Duodenal mucosa (tissue), 2 donors: ENCODE results near the gene CFAP46.

Experiments
- H3K27ac ChIP-seq: one replicate; pipeline ENCODE4 v1.7.0; 2013; ENCODE audit warnings: low read depth, low read length
- H3K27me3 ChIP-seq, 2 donors: one replicate each; pipeline ENCODE4 v1.7.0; 2013; ENCODE audit warnings: low read length in 2 of 2, control low read depth in 1 of 2; ENCODE audit not compliant: insufficient read depth in 2 of 2, control insufficient read depth in 1 of 2
- H3K36me3 ChIP-seq, 2 donors: one replicate each; pipeline ENCODE4 v1.7.0; 2013; ENCODE audit warnings: low read length in 2 of 2, control low read depth in 1 of 2; ENCODE audit not compliant: insufficient read depth in 2 of 2, control insufficient read depth in 1 of 2
- H3K4me1 ChIP-seq, 2 donors: one replicate each; pipeline ENCODE4 v1.7.0; 2013; ENCODE audit warnings: low read length in 2 of 2, control low read depth in 1 of 2; ENCODE audit not compliant: insufficient read depth in 2 of 2, control insufficient read depth in 1 of 2
- H3K4me3 ChIP-seq, 2 donors: one replicate each; pipeline ENCODE4 v1.7.0; 2013; ENCODE audit warnings: low read length in 2 of 2, low read depth in 1 of 2
- H3K9ac ChIP-seq, 2 donors: one replicate each; pipeline ENCODE4 v1.7.0; 2013; ENCODE audit warnings: low read length in 2 of 2, low read depth in 1 of 2
- H3K9me3 ChIP-seq, 2 donors: one replicate each; pipeline ENCODE4 v1.7.0; 2013; ENCODE audit warnings: low read length in 2 of 2, control low read depth in 1 of 2; ENCODE audit not compliant: control insufficient read depth in 1 of 2

CFAP46 gene

GRCh38 chr10:132912713-132913558 is 29.4 kb downstream of the CFAP46 start:
- H3K9me3 ChIP-seq, result no peaks in the 10 kb centered on the region
- no peaks in the 10 kb centered on the region for H3K36me3 ChIP-seq
- H3K4me3 ChIP-seq, result no peak overlapping the region
- no peak overlapping the region for H3K9ac ChIP-seq
- H3K4me1 ChIP-seq, result no peaks in the 10 kb centered on the region
- H3K27me3 ChIP-seq, result no peaks in the 10 kb centered on the region
- no peak overlapping the region for H3K27ac ChIP-seq

- Histone ChIP-seq H3K27me3 (no peaks in the 10 kb centered on the region), H3K27ac (no peak overlapping the region), H3K4me3 (no peak overlapping the region), H3K4me1 (no peaks in the 10 kb centered on the region), H3K9ac (no peak overlapping the region), H3K36me3 (no peaks in the 10 kb centered on the region), H3K9me3 (no peaks in the 10 kb centered on the region)
These were observed 30.1 kb downstream of the CFAP46 start for GRCh38 chr10:132912225-132912712.

GRCh38 chr10:132911786-132912097 is 30.6 kb downstream of the CFAP46 start:
- Histone ChIP-seq H3K9me3 (no peaks in the 10 kb centered on the region), H3K4me1 (no peaks in the 10 kb centered on the region), H3K27ac (no peak overlapping the region), H3K27me3 (no peaks in the 10 kb centered on the region), H3K4me3 (no peak overlapping the region), H3K36me3 (no peaks in the 10 kb centered on the region), H3K9ac (no peak overlapping the region)

GRCh38 chr10:132910901-132911785 is 31.2 kb downstream of the CFAP46 start:
- Histone ChIP-seq H3K9ac (no peak overlapping the region), H3K4me1 (no peaks in the 10 kb centered on the region), H3K9me3 (no peaks in the 10 kb centered on the region), H3K4me3 (no peak overlapping the region), H3K27me3 (no peaks in the 10 kb centered on the region), H3K27ac (no peak overlapping the region), H3K36me3 (no peaks in the 10 kb centered on the region)

GRCh38 chr10:132910186-132910880 is 32.0 kb downstream of the CFAP46 start:
- no peaks in the 10 kb centered on the region for H3K36me3 ChIP-seq
- H3K4me3 ChIP-seq, result no peak overlapping the region
- no peaks in the 10 kb centered on the region for H3K9me3 ChIP-seq
- no peaks in the 10 kb centered on the region for H3K4me1 ChIP-seq
- H3K27ac ChIP-seq, result no peak overlapping the region
- no peaks in the 10 kb centered on the region for H3K27me3 ChIP-seq
- H3K9ac ChIP-seq, result no peak overlapping the region

GRCh38 chr10:132909491-132910071 is 32.8 kb downstream of the CFAP46 start:
- Histone ChIP-seq H3K9ac (no peak overlapping the region), H3K9me3 (no peaks in the 10 kb centered on the region), H3K27ac (no peak overlapping the region), H3K4me1 (no peaks in the 10 kb centered on the region), H3K36me3 (no peaks in the 10 kb centered on the region), H3K27me3 (no peaks in the 10 kb centered on the region), H3K4me3 (no peak overlapping the region)

- no peak overlapping the region for H3K4me3 ChIP-seq
- no peaks in the 10 kb centered on the region for H3K27me3 ChIP-seq
- H3K36me3 ChIP-seq, result no peaks in the 10 kb centered on the region
These were observed 33.6 kb downstream of the CFAP46 start for GRCh38 chr10:132908621-132909295.

GRCh38 chr10:132907821-132908620 is 34.3 kb downstream of the CFAP46 start:
- Histone ChIP-seq H3K9me3 (no peaks in the 10 kb centered on the region), H3K4me1 (no peaks in the 10 kb centered on the region), H3K27me3 (no peaks in the 10 kb centered on the region)

More at GRCh38 chr10:132908621-132909295, 33.6 kb downstream of the CFAP46 start:
- H3K9ac ChIP-seq, result no peak overlapping the region
- no peaks in the 10 kb centered on the region for H3K9me3 ChIP-seq
- H3K4me1 ChIP-seq, result no peaks in the 10 kb centered on the region
- H3K27ac ChIP-seq, result no peak overlapping the region

GRCh38 chr10:132906836-132907235 is 35.5 kb downstream of the CFAP46 start:
- no peaks in the 10 kb centered on the region for H3K36me3 ChIP-seq
- H3K27ac ChIP-seq, result no peak overlapping the region
- H3K27me3 ChIP-seq, result no peaks in the 10 kb centered on the region
- no peak overlapping the region for H3K4me3 ChIP-seq
- no peaks in the 10 kb centered on the region for H3K9me3 ChIP-seq
- no peak overlapping the region for H3K9ac ChIP-seq
- H3K4me1 ChIP-seq, result no peaks in the 10 kb centered on the region

More at GRCh38 chr10:132907821-132908620, 34.3 kb downstream of the CFAP46 start:
- H3K4me3 ChIP-seq, result no peak overlapping the region
- H3K9ac ChIP-seq, result no peak overlapping the region
- H3K27ac ChIP-seq, result no peak overlapping the region
- H3K36me3 ChIP-seq, result no peaks in the 10 kb centered on the region
